Measurements from ENCODE around the gene PDE10A.
"Not testable (repeated sequence)": the region's sequence is repeated elsewhere in the genome, so short reads cannot be mapped to it uniquely, and the experiment has no call there.

Gene PDE10A

DNA sequence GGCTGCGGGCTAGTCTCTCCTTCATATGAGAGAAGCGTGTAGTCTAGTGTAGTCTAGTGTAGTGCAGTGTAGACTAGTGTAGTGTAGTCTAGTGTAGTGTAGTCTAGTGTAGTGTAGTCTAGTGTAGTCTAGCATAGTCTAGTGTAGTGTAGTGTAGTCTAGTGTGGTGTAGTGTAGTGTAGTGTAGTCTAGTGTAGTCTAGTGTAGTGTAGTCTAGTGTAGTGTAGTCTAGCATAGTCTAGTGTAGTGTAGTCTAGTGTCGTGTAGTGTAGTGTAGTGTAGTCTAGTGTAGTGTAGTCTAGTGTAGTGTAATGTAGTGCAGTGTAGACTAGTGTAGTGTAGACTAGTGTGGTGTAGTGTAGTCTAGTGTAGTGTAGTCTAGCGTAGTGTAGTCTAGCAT lies 44.1 kb downstream of the PDE10A start:
- not testable (repeated sequence) for DNase-seq

DNA sequence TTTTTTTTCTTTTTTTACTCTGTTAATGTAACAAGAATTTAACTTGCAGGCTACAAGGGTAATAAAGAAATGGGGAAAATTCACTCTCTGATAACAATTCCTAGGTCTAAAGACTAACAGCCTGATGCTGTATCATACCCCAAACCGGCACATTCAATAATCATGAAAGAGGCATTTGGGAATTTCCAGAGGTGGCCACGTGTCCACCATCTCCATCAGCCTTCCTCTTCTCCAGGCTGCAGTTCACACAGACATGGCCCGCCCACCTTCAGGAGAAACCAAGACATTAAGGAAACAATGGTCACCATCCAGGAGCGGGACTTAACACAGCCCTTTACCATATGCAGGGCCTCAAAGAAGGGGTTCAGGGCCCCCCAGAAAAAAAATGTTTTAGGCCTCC lies 44.8 kb downstream of the PDE10A start:
- DNase-seq: no peak

DNA sequence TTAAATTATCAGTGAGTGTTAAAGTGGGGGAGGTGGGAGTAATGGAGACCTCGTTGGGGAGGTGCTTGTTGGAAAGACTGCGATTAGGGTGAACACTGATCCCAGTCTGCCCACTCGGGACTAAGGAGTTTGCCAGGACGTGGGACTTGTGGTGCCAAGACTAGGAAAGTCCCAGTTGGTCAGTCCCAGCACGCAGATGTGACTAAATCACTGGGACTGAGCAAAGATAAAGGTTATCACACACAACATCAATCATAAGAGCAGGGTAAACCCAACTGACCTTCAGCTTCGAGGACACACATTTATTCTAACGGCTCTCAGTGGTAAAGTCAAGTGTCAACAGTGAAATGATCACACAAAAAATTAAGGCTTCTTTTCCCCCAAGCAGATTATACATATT lies 45.5 kb downstream of the PDE10A start:
- no peak for DNase-seq

DNA sequence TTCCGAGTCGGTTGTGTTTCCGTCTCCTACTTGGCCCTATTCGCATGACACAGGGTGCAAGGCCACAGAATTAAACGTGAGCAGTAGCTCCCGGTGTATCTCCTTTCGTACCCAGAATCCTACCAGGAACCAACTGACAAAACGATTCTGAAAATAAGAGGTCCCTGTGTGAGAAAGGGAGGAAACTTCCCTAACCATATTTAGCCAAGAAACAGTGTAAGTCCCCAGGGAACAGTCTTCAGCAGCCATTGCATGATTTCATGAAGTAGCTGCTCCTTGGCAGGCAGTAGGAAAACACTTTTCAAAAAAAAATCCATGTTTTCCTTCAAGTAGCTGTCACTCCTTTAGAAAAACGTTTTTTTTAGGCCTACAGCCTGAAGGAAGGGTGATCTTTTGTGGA lies 46.9 kb downstream of the PDE10A start:
- no peak for DNase-seq

DNA sequence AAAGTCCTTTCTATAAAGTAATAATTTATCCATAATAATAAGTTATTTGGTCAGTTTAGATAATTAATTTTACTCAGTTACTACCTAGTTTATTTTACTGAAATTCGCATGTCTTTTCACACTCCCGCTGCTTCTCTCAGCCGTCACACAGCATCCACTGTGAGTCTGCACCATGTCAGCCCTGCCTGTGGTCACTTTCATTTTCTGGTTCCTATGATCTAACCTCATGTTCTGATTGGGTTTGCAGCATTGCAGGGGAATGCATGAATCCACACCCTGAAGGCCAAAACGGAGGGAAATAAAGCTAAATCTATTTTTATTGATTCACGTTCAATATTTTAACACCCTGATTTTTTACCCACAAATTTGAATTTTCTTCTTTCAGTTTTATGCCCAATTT lies 47.4 kb downstream of the PDE10A start:
- no peak for DNase-seq

DNA sequence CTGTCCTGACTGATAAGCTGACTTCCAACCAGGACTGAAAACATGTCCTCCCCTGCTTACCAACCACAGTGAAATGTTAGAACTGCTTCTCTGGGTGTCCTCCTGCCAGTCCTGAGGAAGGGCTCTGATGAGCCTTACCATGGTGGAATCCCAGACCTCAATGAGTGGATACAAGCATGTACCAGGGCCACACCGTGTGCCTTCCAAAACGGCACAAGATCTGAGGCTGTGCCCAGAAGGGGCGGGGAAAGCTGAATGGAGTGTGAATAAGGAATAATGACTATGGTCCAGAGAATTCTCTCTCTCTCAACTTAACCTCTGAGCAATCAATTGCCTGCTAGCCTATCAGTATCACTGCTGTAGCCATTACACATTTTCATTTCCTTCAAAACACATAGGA lies 51.7 kb downstream of the PDE10A start:
- no peak for DNase-seq

DNA sequence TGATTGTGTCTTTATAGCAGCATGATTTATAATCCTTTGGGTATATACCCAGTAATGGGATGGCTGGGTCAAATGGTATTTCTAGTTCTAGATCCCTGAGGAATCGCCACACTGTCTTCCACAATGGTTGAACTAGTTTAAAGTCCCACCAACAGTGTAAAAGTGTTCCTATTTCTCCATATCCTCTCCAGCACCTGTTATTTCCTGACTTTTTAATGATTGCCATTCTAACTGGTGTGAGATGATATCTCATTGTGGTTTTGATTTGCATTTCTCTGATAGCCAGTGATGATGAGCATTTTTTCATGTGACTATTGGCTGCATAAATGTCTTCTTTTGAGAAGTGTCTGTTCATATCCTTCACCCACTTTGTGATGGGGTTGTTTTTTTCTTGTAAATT lies 54.5 kb downstream of the PDE10A start:
- DNase-seq: not testable (repeated sequence)

DNA sequence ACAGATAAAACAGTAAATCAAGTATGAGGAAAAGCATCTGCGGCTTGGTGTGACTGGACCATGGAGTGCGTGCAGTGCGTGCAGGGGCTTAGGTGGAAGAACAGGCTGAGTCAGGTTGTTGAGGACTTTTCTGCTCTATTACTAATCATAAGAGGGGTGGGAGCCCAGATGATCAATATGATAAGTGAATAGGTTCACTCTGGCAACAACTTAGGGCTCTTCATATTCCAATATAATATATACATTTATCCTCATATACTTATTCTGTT lies 56.4 kb downstream of the PDE10A start:
- no peak for DNase-seq

DNA sequence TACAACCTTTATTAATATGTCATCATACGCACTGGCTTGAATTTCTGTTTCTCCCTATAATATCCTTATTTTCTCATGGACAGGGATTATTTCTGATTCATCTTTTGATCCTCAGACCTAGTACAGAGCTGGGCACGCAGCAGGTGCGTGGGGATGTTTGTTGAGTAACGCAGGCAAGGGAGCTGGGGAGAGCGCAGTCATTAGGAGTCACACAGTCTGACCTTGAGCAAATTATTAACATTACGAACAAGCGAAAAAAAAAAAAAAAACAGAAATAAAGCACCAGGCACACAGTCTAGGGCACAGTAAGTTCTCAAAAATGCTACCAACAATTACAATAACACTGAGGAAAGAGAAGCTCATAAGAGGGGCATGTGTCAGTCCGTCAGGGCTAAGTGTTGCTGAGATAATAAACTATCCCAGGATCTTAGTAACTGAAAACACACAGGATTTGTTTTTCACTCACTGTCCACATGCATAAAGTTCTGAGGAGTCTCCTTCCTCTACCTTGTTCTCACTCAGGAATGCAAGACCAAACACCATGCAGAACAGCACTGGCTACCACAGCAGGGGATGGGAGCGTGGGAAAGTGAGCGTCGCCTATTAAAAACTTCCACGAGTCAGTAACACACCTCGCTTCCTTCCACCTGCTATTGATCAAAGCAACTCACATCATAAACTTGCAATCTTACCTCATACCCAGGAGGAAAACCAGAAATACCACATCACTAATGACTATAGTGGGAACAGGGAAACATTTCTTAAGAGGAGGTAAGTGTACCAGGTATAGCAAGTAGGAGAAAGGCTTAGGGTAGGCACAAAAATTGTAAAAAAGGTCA lies 56.9 kb downstream of the PDE10A start:
- no peak for DNase-seq

DNA sequence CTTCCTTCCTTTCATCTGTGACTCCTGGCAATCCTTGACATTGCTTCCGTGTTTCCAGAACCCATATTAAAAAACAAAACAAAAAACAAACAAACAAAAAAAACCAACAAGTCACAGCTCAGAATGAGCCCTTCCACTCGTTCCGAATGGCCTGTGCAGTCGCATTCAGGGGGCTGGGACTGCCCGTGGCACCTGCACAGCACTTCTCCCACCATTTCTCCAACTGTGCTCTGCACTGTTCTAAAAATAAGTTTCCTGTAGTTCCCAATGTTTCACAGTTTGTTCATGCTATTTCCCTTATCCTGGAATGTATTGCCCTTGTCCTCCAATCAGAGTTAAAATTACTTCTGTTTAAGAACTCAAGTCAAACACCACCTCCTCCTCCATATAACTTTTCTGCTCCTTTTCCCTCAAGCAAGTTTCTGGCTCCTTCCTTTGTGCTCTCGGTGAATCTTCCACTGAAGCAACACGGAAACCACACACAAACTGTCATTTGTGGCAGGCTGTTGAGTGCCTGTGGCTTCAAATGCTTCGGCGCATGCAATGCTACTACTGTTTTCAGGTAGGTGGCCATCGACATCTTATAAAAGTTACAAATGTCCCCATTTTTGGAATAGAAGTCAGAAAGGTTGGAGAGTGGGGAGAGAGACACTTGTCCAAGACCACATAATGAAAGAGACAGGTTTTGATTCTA lies 57.7 kb downstream of the PDE10A start:
- no peak for DNase-seq

DNA sequence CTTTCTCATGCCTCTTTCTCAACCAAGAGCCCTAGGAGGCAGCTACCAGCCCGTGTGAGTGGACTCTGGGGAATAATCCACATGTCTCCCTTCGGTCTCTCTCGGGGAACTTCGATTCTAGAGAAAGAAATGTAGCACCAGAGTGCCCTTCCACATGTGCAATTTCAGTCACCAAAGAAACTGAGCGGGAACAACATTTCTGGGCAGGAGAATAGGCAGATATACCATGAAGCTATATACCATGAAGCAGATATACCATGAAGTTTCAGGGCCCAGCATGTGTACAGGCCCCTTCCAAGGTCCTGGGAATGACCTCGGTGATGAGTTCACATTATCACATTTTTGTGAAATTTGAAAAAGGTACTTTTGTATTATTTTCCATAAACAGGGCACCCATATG lies 60.8 kb downstream of the PDE10A start:
- no peak for DNase-seq

DNA sequence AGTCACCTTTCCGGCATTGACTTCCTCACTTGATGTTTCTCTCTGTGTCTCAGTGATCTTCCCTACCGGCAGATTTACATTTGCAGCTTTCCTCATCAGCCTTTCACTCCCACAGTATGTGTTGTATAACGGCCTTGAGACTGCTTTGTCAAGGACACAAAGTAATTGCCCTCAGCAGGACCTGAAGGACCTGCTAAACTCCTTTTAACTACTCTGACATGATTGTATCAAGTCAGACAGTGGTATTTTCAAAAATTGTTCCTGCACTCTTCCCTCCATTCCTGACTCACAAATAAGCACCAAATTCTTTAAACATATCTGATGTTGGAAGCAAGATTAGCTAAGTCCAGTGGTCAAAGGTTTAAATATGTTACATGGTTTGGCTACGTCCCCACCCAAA lies 62.4 kb downstream of the PDE10A start:
- DNase-seq: no peak

DNA sequence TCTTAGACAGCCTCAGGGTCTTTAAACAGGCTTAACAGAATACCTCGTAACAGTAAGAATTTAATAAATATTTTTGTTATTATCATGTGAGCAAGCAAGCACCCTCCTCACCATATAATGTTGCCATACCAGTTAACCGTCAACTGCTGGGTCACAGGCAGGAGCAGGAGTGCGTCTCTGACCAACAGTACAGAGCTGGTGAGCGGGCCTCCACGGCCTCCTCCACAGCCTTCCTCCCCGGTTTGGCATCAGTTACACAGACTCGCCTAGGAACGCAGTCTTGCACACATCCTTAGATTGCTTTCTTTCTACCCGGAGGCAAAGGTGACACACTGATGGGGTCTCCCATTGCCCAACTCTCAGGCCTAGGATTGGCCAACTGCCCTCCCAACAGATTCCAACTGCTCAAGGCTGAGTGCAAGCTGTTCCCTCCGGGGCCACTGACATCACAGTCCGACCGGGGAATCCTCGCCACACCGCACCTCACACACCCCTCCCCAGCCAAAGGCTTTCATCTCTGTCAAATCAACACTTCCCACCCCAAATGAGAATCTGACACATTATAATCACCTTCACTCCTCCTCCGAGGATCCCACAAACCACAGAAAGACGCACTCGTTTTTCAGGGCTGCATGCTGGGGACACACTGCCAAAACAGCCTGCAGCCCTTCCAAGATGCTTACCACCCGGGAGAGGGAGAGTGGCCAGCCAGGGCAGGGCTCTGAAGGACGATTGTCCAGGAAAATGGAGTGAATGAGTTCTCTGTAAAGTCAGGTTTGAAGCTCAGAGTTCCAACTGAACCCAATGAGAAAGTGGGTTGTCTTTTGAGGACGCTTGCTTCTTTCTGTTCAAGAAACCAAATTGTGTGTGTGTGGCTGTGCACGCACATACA lies 63.2 kb downstream of the PDE10A start:
- no peak for DNase-seq

DNA sequence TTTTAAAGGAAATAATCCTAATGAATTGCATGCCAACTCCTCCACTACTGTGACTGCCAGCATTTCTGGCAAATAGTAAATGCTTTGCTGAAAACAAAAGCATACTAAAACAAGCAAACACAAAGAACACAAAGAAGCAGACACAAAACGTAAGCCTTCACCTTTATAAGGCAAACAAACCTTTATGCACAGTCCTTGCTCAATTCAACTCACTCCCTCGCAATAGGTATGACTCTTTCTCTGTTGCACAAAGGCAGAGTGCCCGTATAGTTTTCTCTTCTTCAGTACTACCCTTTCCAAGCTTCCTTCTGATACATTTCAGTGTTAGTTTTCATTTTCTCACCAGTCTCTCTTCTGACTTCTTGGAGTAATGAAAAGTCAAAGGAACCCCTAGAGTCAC lies 63.9 kb downstream of the PDE10A start:
- DNase-seq: no peak

DNA sequence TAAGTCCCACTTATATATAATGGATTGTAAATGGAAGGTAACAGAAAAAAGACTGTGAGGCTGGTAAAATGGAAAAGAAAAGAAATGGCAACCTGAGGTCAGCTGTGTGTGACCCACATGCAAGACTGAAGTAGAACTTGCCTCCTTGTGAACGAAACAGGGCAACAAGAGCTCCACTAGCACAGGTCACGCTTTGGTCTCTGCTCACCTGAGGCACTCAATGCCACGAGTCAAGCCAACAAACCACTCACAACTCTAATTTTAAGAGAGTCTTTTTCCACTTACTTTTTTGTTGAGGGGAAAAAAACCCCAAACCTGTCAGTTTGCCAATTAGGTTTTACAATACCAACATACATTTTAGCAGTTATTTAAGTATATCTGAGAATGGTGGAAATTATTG lies 65.2 kb downstream of the PDE10A start:
- no peak for DNase-seq

DNA sequence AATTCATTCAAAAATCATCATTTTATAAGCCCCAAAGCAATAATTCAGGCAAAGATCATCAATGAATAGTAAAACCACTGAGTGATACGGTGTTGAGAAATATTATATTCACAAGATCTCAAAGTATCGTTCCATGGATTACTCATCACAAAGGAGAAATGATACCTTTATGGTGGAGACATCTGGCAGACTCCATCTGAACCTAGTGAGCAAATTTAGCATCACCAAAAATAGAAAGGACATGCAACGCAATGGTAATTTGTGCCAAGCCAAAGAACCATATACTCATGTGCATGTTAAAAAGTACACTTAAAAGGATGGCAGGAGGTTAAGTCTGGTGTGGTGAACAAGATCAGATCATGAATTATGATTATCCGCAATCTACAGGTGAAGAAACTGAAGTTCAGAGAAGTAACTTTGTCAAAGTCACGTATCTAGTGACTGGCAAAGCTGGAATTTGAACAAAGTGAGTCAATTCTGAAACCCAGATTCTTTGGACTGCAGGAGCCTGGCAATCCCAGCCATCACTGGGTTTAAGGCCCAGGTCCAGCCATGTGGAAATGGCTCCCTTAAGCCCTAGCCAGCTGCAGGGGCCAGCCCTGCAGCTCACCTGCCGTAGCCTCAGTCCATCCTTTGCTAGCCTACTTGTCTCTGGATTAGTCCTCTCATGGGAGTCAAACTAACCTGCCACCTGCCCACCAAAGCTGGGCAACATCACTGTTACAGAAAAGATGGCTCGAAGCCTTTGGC lies 68.3 kb downstream of the PDE10A start:
- DNase-seq: no peak

DNA sequence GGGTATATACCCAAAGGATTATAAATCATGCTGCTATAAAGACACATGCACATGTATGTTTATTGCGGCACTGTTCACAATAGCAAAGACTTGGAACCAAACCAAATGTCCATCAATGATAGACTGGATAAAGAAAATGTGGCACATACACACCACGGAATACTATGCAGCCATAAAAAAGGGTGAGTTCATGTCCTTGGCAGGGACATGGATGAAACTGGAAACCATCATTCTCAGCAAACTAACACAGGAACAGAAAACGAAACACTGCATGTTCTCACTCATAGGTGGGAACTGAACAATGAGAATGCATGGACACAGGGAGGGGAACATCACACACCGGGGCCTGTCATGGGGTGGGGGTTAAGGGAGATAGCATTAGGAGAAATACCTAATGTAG lies 70.1 kb downstream of the PDE10A start:
- not testable (repeated sequence) for DNase-seq

DNA sequence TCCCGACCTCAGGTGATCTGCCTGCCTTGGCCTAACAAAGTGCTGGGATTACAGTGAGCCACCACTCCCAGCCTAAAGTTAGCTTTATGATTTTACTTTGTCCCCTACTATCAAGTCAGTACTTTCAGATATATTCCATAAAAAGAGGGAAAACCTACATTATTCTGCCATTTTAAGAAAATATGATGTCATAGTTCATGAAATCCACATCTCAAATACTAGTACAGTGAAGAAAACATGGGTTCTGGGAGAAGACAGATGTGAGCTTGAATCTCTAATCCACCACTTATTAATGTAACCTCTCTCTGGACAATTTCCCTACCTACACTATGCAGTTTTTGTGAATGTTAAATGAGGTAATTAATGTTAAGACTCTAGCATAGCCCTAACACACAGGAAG lies 74.5 kb downstream of the PDE10A start:
- DNase-seq: no peak

DNA sequence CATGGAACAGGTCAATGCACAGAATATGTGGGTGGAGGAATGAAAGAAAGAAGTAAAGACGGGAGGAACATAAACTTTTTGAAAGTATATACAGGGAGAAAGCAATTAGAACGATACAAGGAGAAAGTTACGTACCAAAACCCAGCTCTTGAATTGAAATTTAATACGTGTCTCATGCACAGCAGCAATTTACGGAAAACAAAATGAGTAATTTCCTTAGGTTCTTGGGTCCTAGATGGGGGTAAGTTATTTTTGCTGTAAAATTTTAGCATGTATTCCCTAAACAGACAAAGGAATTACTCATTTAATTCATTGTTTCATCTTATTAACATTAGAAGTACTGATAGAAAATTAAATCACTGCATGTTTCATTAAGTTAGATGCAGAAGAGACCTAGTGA lies 75.8 kb downstream of the PDE10A start:
- DNase-seq: no peak

DNA sequence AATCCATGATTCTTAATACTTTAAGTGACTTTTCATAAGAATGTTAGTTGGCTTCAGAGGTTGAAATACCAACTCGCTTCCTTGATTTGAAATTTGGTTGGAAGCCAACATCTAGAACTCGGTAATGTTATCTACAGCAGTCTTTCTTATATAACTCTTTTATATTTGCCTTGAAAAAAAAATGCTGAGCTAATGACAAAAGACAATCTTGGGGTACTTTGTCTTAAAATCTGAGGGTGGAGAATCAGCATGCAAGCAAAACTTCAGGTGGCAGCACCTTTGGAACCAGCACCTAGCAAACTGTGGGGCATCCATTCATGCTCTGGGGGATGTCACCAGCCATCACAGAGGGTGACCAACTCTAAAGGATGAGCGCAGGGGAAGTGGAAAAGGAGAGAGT lies 76.3 kb downstream of the PDE10A start:
- no peak for DNase-seq

DNA sequence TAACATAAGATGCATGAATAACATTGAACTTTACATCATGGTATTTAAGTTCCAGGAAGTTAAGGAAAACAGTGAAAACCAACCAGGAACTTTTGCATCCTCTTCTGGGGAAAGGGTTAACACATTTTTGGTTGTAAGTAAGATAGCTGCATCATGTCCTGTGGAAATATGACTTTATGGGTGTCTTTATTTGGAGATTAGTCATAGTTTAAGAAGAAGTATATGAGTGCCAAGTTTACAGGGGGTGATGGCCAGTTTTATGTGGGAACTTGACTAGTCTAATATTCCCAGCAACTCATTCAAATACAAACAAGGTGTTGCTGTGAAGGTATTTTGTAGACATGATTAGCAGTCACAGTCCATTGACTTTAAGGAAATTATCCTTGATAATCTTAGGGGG lies 78.0 kb downstream of the PDE10A start:
- DNase-seq: no peak

DNA sequence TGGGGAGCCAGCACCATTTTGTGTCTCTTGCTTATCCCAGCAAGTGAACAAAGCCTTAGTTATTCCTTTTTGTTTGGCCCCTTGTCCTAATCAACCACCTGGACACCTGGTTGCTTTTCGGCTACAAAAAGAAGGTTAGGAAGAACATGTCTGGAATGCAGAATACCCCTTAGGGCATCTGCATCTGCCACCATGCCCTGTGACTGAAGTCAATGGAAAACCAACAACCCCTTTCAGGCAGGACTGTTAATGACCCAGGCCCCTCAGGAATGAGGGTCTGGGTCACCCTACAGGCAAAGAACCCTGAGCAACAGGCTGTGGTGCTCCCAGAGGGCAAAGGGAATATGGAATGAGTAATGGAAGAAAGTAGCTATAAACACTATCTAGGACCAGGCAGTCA lies 78.5 kb downstream of the PDE10A start:
- no peak for DNase-seq

DNA sequence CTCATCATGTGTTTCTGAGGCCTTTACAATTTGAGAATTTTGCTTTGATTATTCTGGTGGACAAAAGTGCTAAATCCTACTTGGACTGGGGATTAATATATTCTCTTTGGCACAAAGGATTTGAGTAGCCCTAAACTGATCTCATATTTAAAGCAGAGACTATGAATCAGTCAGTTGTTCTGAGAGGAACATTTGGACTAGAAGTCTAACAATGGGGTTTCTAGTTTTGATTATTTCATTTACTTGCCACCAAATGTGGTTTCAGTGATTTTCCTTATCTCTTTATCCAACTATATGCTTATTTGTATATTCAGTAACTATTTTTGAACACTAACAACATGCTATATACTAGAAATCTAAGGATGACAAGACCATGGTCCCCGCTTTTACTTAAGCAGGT lies 81.4 kb downstream of the PDE10A start:
- DNase-seq: no peak

Measured in NCI-H69 (cell line).